GM21447 (cell line): ENCODE measurements around the gene CTAG1B.
"Not testable (repeated sequence)": the region's sequence is repeated elsewhere in the genome, so short reads cannot be mapped to it uniquely, and the experiment has no call there.

ENCODE experiments used
- ATAC-seq: cut with Tn5 transposase; IDR thresholded peaks from one replicate; pipeline ENCODE4 v1.9.1; 2021; ENCODE audit not compliant: unreplicated experiment

Gene CTAG1B

DNA sequence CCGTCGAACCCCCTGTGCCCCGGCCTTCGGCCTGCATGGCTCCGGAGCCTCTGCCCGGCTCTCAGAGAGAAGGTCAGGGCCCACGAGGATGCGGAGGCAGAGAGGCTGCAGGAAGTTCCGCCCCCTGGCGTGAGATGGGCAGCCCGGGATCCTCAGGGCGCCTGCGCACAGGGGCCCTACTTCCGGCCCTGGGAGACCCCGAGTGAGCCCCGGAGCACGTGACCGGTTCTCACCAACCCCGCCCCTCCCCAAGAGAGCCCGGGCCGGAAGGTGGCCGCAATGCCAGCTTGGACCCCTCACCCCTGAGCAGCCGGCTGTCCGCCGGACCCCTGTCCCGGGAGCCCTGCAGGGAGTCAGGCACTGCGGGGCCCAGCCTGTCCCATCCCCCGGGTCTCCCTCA lies at the start of gene CTAG1B:
TSS of gene CTAG1B (minus strand) at position 101 of the 400 bp plus-strand sequence. CDS start at position 37, 64 bp downstream.
- not testable (repeated sequence) for ATAC-seq

DNA sequence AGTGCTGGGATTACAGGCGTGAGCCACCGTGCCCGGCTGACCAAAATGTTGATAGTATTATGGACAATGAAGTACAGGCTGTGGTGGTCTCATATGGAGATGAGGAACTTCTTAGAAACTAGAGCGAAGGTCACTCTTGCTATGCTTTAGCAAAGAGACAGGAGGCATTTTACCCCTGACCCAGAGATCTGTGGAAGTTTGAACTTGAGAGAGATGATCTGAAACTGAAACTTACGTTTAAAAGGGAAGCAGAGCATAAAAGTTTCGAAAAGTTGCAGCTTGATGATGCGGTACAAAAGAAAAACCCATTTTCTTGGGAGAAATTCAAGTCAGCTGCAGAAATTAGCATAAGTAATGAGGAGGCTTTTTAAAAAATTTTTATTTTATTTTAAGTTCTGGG lies 42.8 kb upstream of the CTAG1B start:
- no peak for ATAC-seq

DNA sequence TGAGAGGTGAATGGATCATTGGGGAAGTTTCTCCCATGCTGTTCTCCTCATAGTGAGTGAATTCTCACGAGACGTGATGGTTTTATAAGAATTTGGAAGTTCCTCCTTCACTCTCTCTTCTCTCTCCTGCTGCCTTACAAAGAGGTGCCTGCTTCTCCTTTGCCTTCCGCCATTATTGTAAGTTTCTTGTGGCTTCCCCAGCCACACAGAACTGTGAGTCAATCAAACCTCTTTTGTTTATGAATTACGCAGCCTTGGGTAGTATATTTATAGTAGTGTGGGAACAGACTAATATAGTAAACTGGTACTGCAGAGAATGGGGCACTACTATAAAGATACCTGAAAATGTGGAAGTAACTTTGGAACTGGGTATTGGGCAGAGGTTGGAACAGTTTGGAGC lies 42.1 kb upstream of the CTAG1B start:
- ATAC-seq = no peak

DNA sequence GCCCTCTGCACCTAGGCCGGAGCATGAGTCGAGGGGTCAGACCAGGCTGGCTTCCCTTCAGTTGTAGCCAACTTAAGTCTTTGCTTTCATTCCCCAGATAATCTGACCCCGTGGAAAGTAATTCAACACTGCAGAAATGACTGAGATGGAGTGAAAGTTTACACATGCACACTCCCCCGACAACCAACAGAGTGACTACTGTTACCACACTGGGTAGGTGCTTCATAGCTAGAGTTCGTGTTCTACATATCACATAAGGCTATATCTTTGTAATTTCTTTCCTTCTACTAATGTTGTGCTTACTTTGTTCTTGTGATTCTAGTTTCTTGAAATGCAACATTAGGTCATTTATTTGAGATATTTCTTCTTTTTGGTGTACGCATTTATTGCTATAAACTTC lies 41.5 kb upstream of the CTAG1B start:
- ATAC-seq = no peak

DNA sequence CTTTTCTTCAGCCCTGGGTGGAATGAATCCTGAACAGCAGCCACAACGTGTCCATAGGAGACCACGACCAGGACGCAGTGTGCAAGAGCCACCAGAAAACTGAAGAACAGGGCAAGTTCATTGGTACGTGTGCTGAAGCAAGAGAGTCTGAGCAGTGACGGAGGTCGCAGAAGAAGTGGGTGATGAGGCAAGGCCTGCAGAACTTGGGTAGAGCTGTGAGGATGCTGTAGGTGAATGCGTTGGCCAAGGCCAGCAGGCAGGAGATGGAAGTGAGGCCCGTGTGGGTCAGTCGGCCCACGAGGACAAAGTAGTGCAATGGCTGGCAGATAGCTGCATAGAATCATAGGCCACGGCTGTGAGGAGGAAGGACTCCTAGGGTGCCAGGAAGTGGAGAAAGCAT lies 39.9 kb upstream of the CTAG1B start:
- ATAC-seq = no peak

DNA sequence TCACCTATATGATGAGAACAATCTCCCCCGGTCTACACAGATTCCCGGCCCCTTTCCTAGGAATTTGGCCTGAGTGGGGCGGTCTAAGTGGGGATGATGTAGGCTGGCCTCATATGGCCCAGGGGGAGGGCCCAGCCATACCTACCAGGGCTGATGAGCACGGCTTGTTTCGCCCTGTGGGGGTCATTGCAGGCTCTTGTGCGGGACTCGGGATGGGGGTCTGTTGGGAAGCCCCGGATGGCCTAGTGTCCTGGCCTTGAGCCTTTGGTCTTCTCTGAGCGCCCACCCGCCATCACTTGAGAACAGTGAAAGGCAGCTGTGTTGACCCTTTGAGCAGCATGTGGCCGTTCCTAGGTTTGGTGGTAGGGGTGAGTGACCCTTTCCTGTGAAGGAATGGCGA lies 39.1 kb upstream of the CTAG1B start:
- no peak for ATAC-seq

DNA sequence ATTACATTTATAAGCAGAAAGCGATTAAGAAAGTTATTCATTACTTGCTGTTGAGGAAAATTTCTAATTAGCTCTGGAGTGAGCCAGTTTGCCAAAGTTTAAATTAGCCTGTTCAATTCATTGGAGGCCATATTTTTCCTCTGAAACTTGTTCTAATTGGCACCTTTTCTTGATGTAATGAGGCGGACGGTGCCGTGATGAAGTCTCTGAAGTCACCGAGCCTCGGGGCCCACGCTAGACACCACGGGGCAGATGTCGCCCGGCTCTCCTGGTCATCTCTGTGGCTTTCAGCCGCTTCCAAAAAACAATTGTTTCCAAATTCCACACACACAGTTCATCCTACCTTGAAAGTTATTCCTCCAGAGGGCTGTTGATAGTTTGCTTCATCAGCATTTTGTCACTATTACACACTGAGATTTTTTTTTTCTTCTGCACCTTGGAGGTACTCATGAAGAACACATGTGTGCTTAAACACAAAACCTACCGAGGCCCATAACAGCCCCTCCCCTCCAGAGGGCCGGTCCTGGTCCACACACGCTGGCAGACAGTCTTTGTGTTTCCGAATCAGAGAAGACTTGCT lies 38.2 kb upstream of the CTAG1B start:
- no peak for ATAC-seq

DNA sequence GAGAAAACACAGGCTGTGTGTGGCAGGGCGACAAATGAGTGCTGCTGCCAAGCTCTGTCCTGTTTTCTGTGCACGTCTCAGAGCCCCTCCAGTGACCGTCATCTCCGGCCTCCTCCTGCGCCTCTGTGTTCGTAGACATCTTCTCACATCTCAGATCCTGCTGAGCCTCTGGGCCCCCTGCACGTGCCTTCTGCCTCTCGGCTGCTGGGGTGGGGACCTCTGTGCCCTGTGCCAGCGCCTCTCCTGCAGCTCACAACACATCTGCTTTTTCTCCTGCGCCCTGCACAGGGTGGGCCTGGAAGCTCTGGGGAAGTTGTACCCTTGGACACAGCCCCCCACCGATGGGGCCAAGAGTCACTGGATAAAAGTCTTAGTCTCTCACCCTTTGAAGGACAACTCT lies 36.7 kb upstream of the CTAG1B start:
- no peak for ATAC-seq

DNA sequence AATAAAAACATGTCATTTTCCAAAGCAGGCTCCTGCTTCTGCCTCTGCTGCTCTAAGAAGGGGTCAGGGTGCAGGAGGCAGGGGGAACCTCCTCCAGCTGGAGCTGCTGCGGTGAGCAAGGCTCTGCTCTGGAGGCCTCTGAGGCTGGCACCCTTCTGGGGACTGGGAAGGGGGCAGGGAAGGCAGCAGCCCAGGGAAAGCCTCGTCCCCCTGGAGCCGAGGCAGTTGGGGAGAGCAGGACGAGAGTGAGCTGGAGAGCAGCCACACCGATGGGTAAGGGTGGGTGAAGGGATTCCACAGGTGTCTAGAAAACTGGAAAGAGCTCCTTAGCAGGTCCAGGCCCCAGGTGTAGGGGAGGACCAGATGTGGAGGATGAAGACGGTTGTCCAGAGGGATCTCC lies 36.3 kb upstream of the CTAG1B start:
- no peak for ATAC-seq

DNA sequence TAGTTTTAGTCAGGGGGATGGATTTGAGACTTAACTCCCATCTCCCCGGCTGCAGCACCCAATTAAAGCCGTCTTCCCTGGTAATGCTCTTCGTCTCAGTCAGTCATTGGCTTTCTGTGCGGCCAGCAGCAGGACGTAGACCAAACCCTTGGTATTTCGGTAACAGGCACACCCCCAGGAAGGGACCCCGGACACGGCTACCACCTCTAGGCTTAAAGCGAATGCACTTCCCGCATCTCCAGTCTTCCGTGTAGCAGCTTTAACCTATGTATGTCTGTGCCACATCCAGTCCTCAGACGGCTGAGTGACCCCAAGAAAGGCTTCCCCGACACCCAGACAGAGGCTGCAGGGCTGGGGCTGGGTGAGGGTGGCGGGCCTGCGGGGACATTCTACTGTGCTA lies 35.8 kb upstream of the CTAG1B start:
- ATAC-seq = no peak

DNA sequence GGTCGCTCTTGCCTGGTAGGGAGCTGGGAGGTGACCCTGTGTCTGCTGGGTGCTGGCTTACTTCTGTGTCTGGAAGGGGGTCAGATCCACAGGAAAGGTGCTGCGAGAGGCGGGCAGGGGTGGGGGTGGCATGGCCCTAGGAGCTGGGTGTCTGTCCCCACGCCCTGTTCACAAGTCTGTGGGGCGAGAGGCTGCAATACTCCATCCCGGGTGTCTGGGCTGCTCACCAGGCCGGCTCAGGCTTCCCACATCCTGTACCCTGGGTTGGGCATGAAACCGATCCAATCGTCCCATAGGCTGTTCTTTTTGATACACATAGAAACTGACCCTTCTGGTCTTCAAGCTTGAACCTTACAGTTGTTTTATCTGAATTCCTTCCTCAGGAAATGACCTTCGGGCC lies 35.3 kb upstream of the CTAG1B start:
- no peak for ATAC-seq

DNA sequence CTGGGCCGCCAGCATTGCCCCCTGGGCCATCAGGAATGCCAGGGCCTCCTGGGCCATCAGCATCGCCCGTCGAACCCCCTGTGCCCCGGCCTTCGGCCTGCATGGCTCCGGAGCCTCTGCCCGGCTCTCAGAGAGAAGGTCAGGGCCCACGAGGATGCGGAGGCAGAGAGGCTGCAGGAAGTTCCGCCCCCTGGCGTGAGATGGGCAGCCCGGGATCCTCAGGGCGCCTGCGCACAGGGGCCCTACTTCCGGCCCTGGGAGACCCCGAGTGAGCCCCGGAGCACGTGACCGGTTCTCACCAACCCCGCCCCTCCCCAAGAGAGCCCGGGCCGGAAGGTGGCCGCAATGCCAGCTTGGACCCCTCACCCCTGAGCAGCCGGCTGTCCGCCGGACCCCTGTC lies 34.3 kb upstream of the CTAG1B start, which contains the start of gene CTAG2:
TSS of gene CTAG2 (minus strand) at position 167 of the 400 bp plus-strand sequence. CDS start at position 103, 64 bp downstream.
- not testable (repeated sequence) for ATAC-seq

DNA sequence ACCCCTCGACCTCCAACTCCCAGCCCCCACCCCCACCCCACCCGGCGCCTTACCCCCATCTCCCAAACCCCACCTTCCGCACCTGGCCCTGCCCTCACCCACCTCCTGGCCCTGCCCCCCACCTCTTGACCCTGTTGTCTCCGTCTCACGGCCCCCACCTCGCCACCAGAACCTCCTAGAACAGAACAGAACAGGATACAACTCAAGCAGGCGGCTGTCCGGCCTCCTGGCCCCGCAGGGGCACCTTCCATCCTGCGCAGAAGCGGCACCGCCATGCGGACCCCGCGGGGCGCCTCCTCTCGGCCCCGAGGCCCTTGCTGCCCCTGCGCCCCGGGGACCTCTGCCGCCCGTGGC lies 33.9 kb upstream of the CTAG1B start:
- ATAC-seq = no peak

DNA sequence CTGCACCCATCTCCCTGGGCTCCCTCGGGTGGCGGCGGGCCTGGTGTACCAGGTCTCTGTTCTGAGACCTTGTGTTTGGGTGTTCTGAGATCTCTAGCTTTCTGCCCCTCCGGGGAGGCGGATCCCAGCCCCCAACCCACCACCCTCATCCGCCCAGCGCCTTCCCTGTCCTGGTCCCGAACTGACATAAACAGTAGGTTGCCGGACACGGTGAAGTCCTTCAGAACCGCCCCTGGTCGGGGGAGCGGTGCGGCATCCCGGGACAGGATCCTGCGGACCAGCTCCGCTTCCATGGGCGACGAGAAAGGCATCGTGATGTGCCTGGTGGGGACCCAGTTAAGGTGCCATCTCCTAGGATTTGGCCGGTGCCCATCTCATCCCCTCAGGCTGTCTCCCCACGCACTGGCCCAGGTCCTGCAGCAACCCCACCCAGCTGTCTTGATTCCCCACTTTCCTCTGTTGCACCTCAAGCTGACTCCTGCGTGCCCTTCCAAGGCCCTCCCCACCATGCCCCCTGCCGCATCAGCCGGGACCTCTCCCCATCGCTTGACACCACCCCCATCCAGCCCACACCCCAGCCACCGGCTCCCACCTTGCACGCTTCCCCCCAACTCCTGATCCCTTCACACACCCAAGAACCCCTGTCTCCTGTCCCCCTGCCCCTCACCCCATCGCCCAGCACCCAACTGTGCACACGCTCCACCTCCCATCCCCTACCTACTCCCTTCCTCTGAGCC lies 33.4 kb upstream of the CTAG1B start:
- ATAC-seq = no peak

DNA sequence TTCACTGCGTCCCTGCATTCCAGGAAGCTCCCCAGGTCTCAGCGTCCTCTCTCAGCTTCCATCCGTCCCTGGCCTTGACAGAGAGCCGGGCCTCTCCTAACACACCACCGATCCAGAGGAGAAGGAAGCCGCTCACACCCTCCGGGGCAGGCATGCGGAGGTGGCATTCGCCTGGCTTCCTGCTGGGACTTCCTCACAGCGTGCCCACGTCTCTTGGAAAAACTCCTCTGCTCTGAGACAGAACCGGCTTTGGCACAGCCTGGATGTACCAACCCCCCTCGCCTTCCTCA lies 31.1 kb upstream of the CTAG1B start:
- no peak for ATAC-seq

DNA sequence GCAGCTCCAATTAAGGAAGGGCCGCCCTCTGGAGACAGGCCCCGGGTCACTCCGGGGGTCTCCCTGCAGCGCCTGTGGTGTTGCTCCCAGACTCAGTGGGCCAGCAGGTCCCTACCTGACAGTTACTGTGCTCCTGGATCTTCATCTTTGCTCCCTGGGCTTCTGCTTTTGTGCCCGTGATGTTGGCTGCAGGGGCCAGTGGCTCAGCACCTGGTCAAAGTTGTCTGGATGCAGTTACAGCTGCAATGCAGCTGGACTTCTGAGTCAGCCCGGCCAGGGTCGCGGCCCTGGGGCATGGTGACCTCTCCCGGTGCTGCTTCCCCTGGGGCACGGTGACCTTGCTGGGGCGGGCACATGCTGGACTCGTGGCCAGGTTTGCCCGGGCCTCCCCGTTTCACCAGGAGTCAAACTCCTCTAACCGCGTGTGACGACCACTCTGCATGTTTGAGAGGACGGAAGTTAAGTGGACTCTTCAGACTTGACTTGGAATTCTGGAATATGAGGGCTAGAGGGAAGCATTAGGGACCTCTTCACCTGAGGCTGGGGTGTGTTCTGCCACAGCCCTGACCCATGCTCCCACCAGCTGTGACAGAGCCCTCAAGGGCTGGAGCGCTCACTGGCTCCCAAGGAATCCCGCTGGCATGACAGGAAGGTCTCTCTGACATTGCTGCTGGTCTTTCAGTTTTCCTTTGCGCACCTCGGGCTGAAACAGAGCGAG lies 30.6 kb upstream of the CTAG1B start:
- no peak for ATAC-seq

DNA sequence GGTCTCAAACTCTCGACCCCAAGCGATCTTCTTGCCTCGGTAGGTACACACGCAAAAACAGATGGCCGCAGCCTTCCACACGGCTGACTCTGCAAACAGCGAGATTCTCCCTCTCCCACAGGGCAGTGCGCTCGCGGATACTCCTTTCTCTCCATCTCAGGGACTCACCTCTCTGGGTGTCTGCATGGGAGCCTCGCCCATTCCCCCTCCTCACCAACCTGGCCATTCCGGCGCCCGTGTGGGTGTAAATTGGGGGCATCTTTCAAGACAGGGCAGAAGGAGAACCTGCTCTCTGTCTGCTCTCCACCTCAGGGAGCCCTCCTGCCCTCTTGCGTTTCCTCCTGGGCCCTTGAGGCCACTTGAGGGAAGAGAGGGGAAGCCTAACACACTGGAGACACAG lies 29.8 kb upstream of the CTAG1B start:
- ATAC-seq = no peak

DNA sequence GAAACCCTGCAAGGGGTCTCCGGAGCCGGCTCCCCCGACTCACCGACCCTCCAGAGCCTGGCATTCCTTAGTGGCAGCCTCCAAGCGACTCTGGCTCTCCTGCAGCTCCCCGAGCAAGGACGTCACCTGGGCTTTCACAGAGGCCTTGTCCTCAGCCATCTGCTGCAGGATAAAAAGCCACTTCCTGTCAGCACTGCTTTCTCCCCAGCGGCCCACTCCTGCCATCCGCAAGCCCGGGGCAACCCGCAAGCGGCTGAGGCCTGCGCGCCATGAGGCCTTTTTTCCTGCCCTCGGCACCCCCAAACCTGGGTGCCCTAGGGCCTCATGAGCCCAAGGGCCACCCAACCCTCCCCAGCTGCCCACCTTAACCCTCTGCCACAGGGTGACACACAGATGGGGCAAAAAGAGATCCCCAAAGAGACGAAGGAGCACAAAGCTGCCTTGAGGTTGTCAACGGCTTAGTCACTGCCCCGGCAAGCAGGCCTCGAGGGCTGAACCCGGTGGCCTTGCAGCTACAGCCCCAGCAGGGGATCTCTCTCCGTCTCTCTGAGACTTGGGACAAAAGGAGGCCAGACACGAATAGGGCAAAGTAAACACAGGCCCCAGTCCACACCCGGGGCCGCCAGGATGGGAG lies 26.8 kb upstream of the CTAG1B start:
- ATAC-seq = not testable (repeated sequence)

DNA sequence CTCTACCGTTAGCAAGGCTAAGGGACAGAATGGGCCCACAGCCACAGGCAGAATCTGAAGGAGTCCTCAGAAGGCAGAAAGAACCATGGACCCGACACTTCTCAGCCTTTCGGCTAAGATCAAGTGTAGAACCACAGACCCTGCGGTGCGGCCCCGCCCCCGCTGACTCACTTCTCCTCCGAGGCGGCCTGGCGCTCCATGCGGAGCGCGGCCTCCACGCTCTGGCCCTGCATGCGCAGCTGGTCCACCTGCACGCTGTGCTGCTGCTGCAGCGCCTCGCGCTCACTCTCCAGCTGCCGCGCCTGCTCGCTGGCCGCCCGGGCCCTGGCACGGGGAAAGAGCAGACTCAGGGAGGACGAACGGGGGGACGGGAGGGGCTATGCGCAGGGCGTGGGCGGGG lies 24.6 kb upstream of the CTAG1B start:
- not testable (repeated sequence) for ATAC-seq

DNA sequence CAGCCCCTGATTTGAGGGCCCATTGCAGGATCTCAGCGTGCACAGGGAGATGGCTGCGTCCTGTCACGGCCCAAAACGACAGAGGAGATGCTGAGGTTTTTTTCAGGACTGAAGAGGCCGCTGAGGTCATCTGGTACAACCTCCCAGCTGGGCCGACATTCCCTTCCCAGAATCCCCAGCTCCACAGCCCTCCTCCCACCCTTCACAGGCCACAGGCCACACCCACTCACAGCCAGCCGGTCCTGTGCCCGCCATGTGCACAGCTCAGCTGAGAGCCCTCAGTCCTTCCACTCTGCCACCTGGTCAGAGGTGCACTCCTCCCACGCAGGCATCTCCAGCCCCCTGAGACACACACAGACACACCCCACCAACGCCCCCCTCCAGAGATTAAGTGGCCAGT lies 22.7 kb upstream of the CTAG1B start:
- ATAC-seq = not testable (repeated sequence)

DNA sequence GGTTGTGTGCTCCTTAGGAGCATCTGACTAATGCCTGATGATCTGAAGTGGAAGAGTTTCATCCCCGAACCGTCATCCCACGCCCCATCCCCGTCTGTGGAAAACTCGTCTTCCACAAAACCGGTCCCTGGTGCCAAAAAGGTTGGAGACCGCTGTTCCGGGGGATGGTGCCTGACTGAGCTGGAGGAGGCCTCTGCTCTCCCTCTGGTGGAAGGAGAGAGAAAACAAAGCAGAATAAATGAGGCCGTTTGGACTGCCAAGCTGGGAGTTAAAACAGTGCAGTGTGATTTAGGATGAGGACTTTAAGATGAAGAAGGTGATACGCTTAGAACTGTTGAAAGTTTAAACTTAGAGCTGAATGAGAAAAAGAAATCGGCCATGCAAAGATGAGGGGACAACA lies 14.6 kb upstream of the CTAG1B start:
- not testable (repeated sequence) for ATAC-seq

DNA sequence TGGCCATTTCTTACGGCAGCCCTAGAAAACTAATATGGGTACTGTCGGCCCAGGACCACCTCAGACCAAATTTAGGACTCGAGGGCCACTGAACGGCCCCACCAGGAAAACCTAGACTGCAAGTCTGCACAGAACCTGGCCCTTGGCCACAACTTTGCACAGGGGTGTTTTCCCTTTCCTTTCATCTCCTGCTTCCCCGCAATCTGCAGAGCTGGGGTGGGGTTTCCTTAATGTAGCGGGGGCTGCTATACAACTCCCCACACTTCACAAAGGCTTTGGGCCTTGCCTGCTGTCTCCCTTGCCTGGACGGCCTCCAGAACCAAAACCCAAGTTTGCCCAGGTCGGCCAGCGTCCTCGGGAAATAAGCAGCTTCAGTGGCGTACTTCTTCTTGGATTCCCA lies 11.9 kb upstream of the CTAG1B start:
- not testable (repeated sequence) for ATAC-seq
